DMS153 (cell line): Measurements from ENCODE around the gene FNIP2.
"Not testable (repeated sequence)": the region's sequence is repeated elsewhere in the genome, so short reads cannot be mapped to it uniquely, and the experiment has no call there.

Source experiments
- DNase-seq: peaks from one replicate; lab custom pipeline; 2025; lab: John Stamatoyannopoulos, UW

The FNIP2 gene

DNA sequence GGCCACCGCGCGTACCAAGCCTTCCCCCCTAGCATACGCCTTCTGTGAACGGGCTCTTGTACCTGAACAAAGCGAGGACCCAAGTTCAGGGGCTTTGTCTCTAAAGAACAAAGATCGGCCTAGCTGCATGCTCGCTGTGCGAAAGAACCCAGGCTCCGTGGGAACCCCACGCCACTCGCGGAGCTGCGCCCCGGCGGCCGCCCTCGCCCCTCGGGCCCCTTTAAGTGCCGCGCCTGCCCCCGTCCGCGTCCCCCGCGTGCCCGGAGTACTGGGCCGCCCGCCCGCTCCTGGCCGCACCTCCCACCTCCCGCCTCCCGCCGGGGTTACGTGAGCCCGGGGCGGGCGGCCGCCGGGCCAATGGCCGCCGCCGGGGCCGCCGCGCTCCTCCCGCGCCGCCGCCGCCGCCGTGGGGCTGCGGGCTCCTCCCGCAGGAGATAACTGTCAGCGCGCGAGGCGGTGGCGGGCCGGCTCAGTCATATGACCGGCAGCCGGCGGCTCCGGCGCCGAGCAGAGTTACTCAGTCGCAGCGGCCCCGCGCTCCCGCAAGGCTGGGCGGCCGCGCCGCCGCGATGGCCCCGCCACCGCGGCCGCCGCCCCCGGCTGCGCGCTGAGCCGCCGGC lies at the start of gene FNIP2:
Gene FNIP2, plus strand, starts transcription at position 472 of the 620 bp plus-strand sequence. CDS start 187 bp downstream, outside the sequence.
- DNase-seq, result no peak

GRCh38 chr4:158721680-158722079 lies 47.1 kb upstream of the FNIP2 start:
- DNase-seq, result no peak

- no peak for DNase-seq
Measured at GRCh38 chr4:158722291-158722916, 46.4 kb upstream of the FNIP2 start.

GRCh38 chr4:158722917-158723793 lies 45.7 kb upstream of the FNIP2 start, which contains the start of gene PPID:
Gene PPID, minus strand, starts transcription at chr4:158723396. Its CDS starts 108 bp downstream, at chr4:158723288.
- DNase-seq, result peak; percentile 61

DNA sequence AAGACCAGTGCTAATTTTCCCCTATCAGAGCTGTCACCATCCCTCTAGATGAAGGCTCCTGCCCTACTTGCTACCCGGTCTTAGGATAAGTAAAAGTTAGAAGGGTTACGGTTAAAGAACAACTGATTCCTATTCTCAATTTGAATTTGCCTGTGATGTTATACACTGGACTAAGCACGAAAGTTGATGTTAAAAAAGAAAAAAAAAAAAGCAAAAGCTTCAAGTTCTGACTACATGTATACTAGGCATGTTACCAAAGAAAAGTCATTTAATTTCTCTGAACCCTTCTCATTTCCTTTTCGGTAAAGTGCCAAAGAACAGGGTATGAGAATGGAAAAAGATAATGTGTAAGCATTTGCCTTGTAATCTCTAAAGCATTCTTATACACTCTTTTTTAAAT lies 44.2 kb upstream of the FNIP2 start:
- no peak for DNase-seq

DNA sequence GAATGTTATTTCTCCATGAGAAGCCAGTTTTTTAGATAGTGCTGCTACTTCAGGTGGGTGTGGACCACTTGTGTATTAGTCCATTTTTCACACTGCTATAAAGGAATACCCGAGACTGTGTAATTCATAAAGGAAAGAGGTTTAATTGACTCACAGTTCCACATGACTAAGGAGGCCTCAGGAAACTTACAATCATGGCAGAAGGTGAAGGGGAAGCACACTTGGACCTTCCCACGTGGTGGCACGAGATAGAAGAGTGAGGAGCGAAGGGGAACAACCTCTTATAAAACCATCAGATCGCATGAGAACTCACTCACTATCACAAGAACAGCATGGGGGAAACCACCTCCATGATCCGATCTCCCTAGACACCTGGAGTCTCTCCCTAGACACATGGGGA lies 42.2 kb upstream of the FNIP2 start:
- DNase-seq, result no peak

- no peak for DNase-seq
Measured at GRCh38 chr4:158728236-158728635, 40.6 kb upstream of the FNIP2 start.

DNA sequence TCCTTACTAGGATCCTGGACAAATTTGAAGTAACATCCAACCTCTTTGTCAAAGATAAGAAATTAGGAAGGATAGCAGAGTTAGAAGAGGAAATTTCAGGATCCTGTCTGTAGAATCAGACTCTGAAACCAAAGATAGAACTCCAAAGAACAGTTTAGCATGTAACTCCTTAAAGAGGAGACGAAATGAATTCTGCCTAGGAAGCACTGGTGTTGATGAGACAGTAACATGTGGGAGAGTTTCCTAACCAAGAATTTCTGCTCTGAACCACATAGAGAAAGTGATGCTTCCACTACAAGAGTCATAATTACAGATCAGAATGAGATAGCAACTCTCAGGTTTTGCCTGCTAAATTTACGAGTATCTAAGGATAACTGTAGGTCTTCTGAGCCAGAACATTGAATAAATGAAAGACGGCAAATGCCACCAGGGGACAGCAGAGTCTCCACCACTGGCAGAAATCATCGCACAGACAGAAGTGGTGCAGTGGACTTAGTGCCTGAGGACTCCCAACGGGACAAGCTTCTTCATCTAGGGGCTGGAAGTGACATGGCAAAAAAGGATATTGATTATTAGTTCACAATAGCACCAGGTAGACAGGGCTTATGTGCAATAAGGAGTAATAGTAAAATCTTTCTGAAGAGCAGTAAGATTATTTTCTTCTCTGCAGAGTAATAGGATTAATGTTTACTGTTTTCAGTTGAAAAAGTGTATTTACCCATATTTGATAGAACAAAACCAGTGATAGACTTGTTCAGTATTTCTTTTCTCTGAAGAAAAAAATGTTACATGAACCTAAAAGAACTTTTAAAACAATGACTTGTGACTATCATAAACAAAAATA lies 38.9 kb upstream of the FNIP2 start:
- DNase-seq, result peak; percentile 45

DNA sequence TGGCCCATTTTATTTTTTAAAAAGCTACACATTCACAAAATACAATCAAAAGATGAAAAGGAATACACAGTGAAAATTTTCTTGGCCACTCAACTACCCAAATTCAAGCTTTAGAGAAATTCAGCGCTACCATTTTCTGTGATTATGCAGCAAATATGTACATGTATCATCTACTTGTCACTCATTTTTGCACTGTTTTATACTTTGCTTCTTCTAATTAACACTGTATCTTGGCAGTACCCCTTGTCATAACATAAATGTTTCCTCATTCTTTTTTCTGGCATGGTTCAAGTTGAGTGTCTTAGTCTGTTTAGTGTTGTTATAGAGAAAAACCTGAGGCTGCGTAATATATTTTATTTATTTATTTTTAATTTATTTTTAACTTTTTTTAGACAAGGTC lies 30.0 kb upstream of the FNIP2 start:
- no peak for DNase-seq

DNA sequence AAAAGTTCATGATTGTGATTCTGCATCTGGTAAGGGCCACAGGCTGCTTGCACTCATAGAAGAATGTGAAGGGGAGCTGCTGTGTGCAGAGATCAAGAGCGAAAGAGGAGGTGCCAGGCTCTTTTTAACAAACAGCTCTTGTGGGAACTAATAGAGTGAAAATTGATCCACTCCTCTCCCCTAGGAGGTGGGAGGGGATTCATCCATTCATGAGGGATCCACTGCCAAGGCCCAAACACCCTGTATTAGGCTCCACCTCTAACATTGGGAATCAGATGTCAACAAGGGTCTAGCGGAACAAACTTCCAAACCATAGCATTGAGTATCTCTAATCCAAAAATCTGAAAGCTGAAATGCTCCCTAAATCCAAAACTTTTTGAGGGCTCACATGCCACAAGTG lies 29.2 kb upstream of the FNIP2 start:
- no peak for DNase-seq

GRCh38 chr4:158741326-158742021 lies 27.4 kb upstream of the FNIP2 start:
- no peak for DNase-seq

DNA sequence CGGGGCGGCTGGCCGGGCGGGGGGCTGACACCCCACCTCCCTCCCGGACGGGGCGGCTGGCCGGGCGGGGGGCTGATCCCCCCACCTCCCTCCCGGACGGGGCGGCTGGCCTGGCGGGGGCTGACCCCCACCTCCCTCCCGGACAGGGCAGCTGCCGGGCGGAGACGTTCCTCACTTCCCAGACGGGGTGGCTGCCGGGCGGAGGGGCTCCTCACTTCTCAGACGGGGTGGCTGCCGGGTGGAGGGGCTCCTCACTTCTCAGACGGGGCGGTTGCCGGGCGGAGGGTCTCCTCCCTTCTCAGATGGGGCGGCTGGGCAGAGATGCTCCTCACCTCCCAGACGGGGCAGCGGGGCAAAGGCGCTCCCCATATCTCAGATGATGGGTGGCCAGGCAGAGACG lies 22.3 kb upstream of the FNIP2 start:
- DNase-seq, result not testable (repeated sequence)

- no peak for DNase-seq
Measured at GRCh38 chr4:158750379-158750778, 18.4 kb upstream of the FNIP2 start.

DNA sequence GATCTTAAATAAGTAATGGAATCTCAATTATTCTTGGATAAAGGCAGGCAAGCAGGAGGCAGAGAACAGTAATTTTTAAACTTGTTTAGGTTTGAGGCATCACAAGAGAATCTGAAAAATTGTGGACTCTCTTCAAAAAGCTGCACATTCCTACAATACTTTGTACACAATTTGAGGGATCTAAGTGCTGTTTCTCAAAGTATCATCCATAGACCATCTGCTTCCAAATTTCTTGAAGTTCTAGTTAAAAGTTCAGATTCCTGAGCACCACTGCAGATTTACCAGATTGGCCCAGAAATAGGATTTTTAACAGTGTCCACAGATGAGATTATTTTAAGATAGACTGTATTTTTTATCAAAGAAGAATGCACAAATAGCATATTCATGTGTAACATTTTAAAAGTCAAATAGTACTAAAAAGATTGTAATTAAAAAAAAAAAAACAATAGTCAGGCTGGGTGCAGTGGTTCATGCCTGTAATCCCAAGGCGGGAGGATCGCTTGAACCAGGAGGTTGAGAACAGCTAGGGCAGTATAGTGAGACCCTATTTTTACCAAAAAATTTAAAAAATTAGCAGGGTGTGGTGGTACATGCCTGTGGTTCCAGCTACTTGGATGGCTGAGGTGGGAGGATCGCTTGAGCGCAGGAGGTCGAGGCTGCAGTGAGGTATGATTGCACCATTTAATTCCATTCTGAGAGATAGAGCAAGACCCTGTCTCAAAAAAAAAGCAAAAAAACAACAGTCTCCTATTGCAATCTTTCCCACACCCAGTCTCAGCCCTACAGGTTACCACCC lies 14.2 kb upstream of the FNIP2 start:
- DNase-seq, result no peak

GRCh38 chr4:158755819-158756218 lies 13.0 kb upstream of the FNIP2 start:
- DNase-seq, result not testable (repeated sequence)

- DNase-seq, result no peak
Measured at GRCh38 chr4:158756588-158756987, 12.2 kb upstream of the FNIP2 start.

- no peak for DNase-seq
Measured at GRCh38 chr4:158758142-158758541, 10.7 kb upstream of the FNIP2 start.

GRCh38 chr4:158758703-158759102 lies 10.1 kb upstream of the FNIP2 start:
- no peak for DNase-seq

DNA sequence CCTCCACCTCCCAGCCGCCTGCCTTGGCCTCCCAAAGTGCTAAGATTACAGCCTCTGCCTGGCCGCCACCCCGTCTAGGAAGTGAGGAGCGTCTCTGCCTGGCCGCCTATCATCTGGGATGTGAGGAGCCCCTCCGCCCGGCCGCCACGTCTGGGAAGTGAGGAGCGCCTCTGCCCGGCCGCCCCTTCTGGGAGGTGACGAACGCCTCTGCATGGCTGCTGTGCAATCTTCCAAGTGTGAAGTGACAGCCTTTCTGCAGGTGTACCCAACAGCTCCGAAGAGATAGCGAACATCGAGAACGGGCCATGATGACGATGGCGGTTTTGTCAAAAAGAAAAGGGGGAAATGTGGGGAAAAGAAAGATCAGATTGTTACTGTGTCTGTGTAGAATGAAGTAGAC lies 9.3 kb upstream of the FNIP2 start:
- not testable (repeated sequence) for DNase-seq

GRCh38 chr4:158760866-158761265 lies 8.0 kb upstream of the FNIP2 start:
- no peak for DNase-seq
